ENCODE data around the gene TMEM131L. TPM values are rescaled to one million over a fixed set of nuclear protein-coding genes. Genes with fewer than 3 reads are reported as not detected.
A peak's percentile ranks its signal among the peaks of the same experiment; 100 is the strongest.

Gene TMEM131L
- total RNA-seq, 1 experiment from 2014 or later, result 14.6 TPM

- no peak overlapping the region for H2AK5ac ChIP-seq (ENCODE audit: insufficient read length, low read length)
- H3K14ac ChIP-seq (ENCODE audit: insufficient read depth, low read length), result no peak overlapping the region
- no peaks in the 10 kb centered on the region for H3K4me1 ChIP-seq (ENCODE audit: insufficient read depth, low read length)
- H3K27ac ChIP-seq (ENCODE audit: insufficient read length, low read depth, low read length), result no peak overlapping the region
- no peaks in the 10 kb centered on the region for H3K79me2 ChIP-seq (ENCODE audit: insufficient read depth, low read length)
- Mint-ChIP-seq H3K27me3 (ENCODE audit: low read depth) (no peaks in the 10 kb centered on the region), H3K9me3 (peaks cover 2 to 3% of the 10 kb centered on the region in 2 experiments; a peak in 2 of 5 replicates), H3K36me3 (ENCODE audit: insufficient read depth in 1 of 3, low read depth in 3 of 3) (peaks cover 8 to 17% (median 15%) of the 10 kb centered on the region in 3 experiments), H3K4me3 (no peak overlapping the region; a peak in 1 of 5 replicates), H3K27ac (peak overlapping the region; percentile 16 to 94 (median 54); a peak in 5 of 7 replicates), H3K4me1 (peaks cover 14 to 20% of the 10 kb centered on the region in 2 experiments)
- no peak overlapping the region for H3K23ac ChIP-seq (ENCODE audit: insufficient read length, low read depth, low read length)
- no peak overlapping the region for H3K56ac ChIP-seq (ENCODE audit: insufficient read length, low read depth, low read length)
- H2BK12ac ChIP-seq (ENCODE audit: insufficient read length, low read depth, low read length), result no peak overlapping the region
- no peak overlapping the region for H3K4ac ChIP-seq (ENCODE audit: low read depth, low read length)
- no peak overlapping the region for H4K5ac ChIP-seq (ENCODE audit: insufficient read length, low read depth, low read length)
- TF ChIP-seq, protein P1, sequence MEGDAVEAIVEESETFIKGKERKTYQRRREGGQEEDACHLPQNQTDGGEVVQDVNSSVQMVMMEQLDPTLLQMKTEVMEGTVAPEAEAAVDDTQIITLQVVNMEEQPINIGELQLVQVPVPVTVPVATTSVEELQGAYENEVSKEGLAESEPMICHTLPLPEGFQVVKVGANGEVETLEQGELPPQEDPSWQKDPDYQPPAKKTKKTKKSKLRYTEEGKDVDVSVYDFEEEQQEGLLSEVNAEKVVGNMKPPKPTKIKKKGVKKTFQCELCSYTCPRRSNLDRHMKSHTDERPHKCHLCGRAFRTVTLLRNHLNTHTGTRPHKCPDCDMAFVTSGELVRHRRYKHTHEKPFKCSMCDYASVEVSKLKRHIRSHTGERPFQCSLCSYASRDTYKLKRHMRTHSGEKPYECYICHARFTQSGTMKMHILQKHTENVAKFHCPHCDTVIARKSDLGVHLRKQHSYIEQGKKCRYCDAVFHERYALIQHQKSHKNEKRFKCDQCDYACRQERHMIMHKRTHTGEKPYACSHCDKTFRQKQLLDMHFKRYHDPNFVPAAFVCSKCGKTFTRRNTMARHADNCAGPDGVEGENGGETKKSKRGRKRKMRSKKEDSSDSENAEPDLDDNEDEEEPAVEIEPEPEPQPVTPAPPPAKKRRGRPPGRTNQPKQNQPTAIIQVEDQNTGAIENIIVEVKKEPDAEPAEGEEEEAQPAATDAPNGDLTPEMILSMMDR (conservative IDR thresholded peaks at IDR 0.05), result no peak
- H2BK15ac ChIP-seq (ENCODE audit: low read depth, low read length), result no peak overlapping the region
- H3K23me2 ChIP-seq (ENCODE audit: insufficient read length, low read depth, low read length, poor library complexity, severe bottlenecking), result no peaks in the 10 kb centered on the region
- H2BK5ac ChIP-seq (ENCODE audit: insufficient read length, low read length), result no peak overlapping the region
- no peak overlapping the region for H2AFZ ChIP-seq (ENCODE audit: low read length)
- no peak overlapping the region for H3T11ph ChIP-seq (ENCODE audit: low read length)
- no peak overlapping the region for H3K4me2 ChIP-seq (ENCODE audit: insufficient read depth, insufficient read length, low read length)
- H2BK120ac ChIP-seq (ENCODE audit: low read depth, low read length, poor library complexity, severe bottlenecking), result no peak overlapping the region
- no peaks in the 10 kb centered on the region for H3K79me1 ChIP-seq (ENCODE audit: insufficient read depth, low read depth, low read length, poor library complexity, severe bottlenecking)
- no peak overlapping the region for H3K9ac ChIP-seq (ENCODE audit: extremely low read depth, insufficient read length, low read length)
- no peak overlapping the region for H3K18ac ChIP-seq (ENCODE audit: insufficient read length, low read depth, low read length)
- no peak overlapping the region for H2BK20ac ChIP-seq (ENCODE audit: low read depth, low read length, poor library complexity, severe bottlenecking)
- no peak overlapping the region for H4K8ac ChIP-seq (replicated peaks; ENCODE audit: insufficient read length, low read depth, low read length)
- no peaks in the 10 kb centered on the region for H3K9me3 ChIP-seq (ENCODE audit: control insufficient read depth, low read depth, low read length)
- DNase-seq, result no peak
- WGBS (ENCODE audit: extremely low coverage, insufficient read length, low lambda C conversion rate), result no CpG with 5 or more reads among the region's 11 CpGs
- no peaks in the 10 kb centered on the region for H3K27me3 ChIP-seq (ENCODE audit: insufficient read depth, low read length)
- no peaks in the 10 kb centered on the region for H4K20me1 ChIP-seq (ENCODE audit: control insufficient read depth, insufficient read depth, insufficient read length)
- no peak overlapping the region for H4K91ac ChIP-seq (ENCODE audit: insufficient read length, low read depth, low read length)
Measured at GRCh38 chr4:153506341-153507309, 40.5 kb downstream of the TMEM131L start.

Data from H9 (cell line).